ENCODE measurements around the gene CYREN. TPM values are rescaled to one million over a fixed set of nuclear protein-coding genes. Genes with fewer than 3 reads are reported as not detected.

Gene CYREN
- total and polyA plus RNA-seq, 7 donors = 27.5 to 41.4 (median 31.9) TPM

DNA sequence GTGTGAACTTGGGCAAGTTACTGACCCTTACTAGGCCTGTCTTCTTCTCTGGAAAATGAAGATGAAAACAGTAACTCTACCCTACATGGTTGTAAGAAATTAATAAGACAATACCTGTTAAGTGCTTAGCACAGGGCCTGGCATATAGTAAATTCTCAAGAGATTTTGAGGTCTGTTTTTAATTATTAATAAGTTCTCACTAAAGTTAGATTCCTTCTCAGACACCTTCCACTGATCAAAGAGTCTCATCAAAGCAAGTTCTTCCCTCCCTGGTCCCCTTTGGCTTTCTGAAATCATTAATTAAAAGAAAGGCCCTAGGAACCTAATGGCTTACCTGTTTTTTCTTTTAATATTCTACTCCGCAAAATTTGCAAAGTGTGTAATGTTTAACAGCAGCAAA, 18.1 kb downstream of the CYREN start:
- no peak overlapping the region for H3K27ac ChIP-seq
- peaks cover 0 to 17% (median 2%) of the 10 kb centered on the region in 4 donors for H3K36me3 ChIP-seq
- H3K4me1 ChIP-seq = peaks cover 0 to 32% (median 17%) of the 10 kb centered on the region in 4 donors
- no peak for DNase-seq
- WGBS, 2 donors = 54 to 99% methylated on average over 1 of the region's 1 CpG
- no peaks in the 10 kb centered on the region for H3K27me3 ChIP-seq
- intact Hi-C loops (cut with DNase I) = no loop called here
- H3K4me3 ChIP-seq = no peak overlapping the region
- no peaks in the 10 kb centered on the region for H3K9me3 ChIP-seq
- TF ChIP-seq EP300 (IDR thresholded peaks at IDR 0.05) (no peak), POLR2AphosphoS5 (IDR thresholded peaks at IDR 0.05) (no peak), POLR2A (IDR thresholded peaks at IDR 0.05) (no peak)
- TF ChIP-seq, protein P1, sequence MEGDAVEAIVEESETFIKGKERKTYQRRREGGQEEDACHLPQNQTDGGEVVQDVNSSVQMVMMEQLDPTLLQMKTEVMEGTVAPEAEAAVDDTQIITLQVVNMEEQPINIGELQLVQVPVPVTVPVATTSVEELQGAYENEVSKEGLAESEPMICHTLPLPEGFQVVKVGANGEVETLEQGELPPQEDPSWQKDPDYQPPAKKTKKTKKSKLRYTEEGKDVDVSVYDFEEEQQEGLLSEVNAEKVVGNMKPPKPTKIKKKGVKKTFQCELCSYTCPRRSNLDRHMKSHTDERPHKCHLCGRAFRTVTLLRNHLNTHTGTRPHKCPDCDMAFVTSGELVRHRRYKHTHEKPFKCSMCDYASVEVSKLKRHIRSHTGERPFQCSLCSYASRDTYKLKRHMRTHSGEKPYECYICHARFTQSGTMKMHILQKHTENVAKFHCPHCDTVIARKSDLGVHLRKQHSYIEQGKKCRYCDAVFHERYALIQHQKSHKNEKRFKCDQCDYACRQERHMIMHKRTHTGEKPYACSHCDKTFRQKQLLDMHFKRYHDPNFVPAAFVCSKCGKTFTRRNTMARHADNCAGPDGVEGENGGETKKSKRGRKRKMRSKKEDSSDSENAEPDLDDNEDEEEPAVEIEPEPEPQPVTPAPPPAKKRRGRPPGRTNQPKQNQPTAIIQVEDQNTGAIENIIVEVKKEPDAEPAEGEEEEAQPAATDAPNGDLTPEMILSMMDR (IDR thresholded peaks at IDR 0.05) = no peak

DNA sequence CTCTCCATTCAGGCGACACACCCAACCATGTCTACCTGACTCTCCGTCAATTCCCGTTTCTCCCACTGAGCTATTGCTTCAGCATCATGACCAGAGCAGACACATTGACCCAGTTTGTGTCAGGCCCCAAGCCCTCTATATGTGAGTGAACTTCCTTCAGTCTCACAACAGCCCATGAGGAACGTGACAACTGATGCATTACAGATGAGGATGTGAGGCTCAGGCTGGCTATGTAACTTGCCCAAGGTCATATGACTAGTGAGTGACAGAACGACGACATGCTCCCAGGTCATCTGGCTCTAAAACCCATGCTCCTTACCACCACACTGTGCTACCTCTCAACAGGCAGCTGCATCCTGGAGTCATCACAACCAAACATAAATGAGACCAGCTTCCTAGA, 19.0 kb downstream of the CYREN start:
- Histone ChIP-seq H3K9me3 (no peaks in the 10 kb centered on the region), H3K27me3 (no peaks in the 10 kb centered on the region), H3K4me1 (peaks cover 0 to 36% (median 22%) of the 10 kb centered on the region in 4 donors), H3K27ac (peak overlapping the region in 3 of 4 donors; percentile 86 to 97 (median 90)), H3K36me3 (peaks cover 0 to 17% (median 2%) of the 10 kb centered on the region in 4 donors), H3K4me3 (no peak overlapping the region)
- TF ChIP-seq POLR2A (IDR thresholded peaks at IDR 0.05) = no peak
- peak in 1 of 4 donors; percentile 15 for TF ChIP-seq POLR2AphosphoS5 (IDR thresholded peaks at IDR 0.05)
- DNase-seq = no peak
- intact Hi-C loops (cut with DNase I) = no loop called here
- WGBS, 2 donors = 78 to 82% methylated on average over 6 of the region's 6 CpGs

DNA sequence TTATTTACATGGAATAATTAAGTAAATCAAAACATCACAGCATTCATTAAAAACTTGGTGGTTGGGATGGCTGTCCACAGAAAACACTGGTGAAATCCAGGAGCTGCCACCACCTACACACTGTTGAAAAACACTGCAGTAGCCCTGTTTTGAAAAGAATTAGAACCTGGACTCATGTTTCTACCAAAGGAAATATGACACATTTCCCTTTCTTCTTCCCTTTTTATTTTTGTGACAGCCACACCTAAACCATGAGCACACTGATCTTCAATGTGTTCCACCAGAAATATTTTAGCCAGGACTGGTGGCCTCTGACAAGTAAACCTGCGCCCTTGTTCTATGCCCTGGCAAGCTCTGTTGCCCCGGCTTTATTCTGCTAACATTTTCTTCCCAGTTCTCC, 19.4 kb downstream of the CYREN start:
- H3K36me3 ChIP-seq = peaks cover 0 to 17% (median 2%) of the 10 kb centered on the region in 4 donors
- no peak overlapping the region for H3K4me3 ChIP-seq
- H3K4me1 ChIP-seq = peaks cover 0 to 36% (median 22%) of the 10 kb centered on the region in 4 donors
- peak overlapping the region in 3 of 4 donors; percentile 86 to 97 (median 90) for H3K27ac ChIP-seq
- DNase-seq = no peak
- no peaks in the 10 kb centered on the region for H3K27me3 ChIP-seq
- H3K9me3 ChIP-seq = no peaks in the 10 kb centered on the region
- WGBS, 2 donors = 86 to 96% methylated on average over 2 of the region's 2 CpGs
- intact Hi-C loops (cut with DNase I) = no loop called here
- no peak for TF ChIP-seq EP300 (IDR thresholded peaks at IDR 0.05)
- no peak for TF ChIP-seq POLR2AphosphoS5 (IDR thresholded peaks at IDR 0.05)
- TF ChIP-seq POLR2A (IDR thresholded peaks at IDR 0.05) = no peak
- TF ChIP-seq, protein P1 (IDR thresholded peaks at IDR 0.05) = no peak

GRCh38 chr7:135150072-135150782, 20.3 kb downstream of the CYREN start:
- intact Hi-C loops (cut with DNase I) = no loop called here
- Histone ChIP-seq H3K4me3 (peak overlapping the region in 2 of 4 donors; percentile 52 to 57), H3K4me1 (peaks cover 0 to 36% (median 22%) of the 10 kb centered on the region in 4 donors)

More at GRCh38 chr7:135150072-135150782, 20.3 kb downstream of the CYREN start:
- TF ChIP-seq POLR2A (IDR thresholded peaks at IDR 0.05) (no peak), POLR2AphosphoS5 (IDR thresholded peaks at IDR 0.05) (no peak), EP300 (IDR thresholded peaks at IDR 0.05) (no peak)
- TF ChIP-seq, protein P1 (IDR thresholded peaks at IDR 0.05) = no peak
- Histone ChIP-seq H3K9me3 (no peaks in the 10 kb centered on the region), H3K27ac (peak overlapping the region; percentile 86 to 97 (median 88)), H3K27me3 (no peaks in the 10 kb centered on the region), H3K36me3 (peaks cover 0 to 17% (median 2%) of the 10 kb centered on the region in 4 donors)
- WGBS, 2 donors = 78 to 80% methylated on average over 8 of the region's 8 CpGs
- DNase-seq = no peak

Data from sigmoid colon (tissue), 7 donors.